Lower leg skin (tissue), 3 donors: ENCODE results near the gene SLC9A7.

Experiments
- POLR2A ChIP-seq, 2 donors: fragments of 450-650 bp; IDR thresholded peaks; one replicate each; pipeline ENCODE4 v1.6.1; 2016 to 2017; ENCODE audit warnings: antibody characterized with exemption in 2 of 2, mild to moderate bottlenecking in 1 of 2, moderate library complexity in 1 of 2
- TF ChIP-seq, protein P1 (sequence below), 3 donors: fragments of 450-650 bp; IDR thresholded peaks; one replicate each; pipeline ENCODE4 v1.5.1; 2016; ENCODE audit warnings: antibody characterized with exemption in 3 of 3, mild to moderate bottlenecking in 3 of 3, moderate library complexity in 2 of 3

GRCh38 chrX:46796574-46797191 is 37.8 kb upstream of the SLC9A7 start:
- TF ChIP-seq, protein P1, sequence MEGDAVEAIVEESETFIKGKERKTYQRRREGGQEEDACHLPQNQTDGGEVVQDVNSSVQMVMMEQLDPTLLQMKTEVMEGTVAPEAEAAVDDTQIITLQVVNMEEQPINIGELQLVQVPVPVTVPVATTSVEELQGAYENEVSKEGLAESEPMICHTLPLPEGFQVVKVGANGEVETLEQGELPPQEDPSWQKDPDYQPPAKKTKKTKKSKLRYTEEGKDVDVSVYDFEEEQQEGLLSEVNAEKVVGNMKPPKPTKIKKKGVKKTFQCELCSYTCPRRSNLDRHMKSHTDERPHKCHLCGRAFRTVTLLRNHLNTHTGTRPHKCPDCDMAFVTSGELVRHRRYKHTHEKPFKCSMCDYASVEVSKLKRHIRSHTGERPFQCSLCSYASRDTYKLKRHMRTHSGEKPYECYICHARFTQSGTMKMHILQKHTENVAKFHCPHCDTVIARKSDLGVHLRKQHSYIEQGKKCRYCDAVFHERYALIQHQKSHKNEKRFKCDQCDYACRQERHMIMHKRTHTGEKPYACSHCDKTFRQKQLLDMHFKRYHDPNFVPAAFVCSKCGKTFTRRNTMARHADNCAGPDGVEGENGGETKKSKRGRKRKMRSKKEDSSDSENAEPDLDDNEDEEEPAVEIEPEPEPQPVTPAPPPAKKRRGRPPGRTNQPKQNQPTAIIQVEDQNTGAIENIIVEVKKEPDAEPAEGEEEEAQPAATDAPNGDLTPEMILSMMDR (IDR thresholded peaks at IDR 0.05), result no peak
- TF ChIP-seq POLR2A (IDR thresholded peaks at IDR 0.05), result no peak
